GM12891 (cell line): Measurements from ENCODE around the gene BAHCC1.

Experiments
- POLR2A ChIP-seq: IDR thresholded peaks from 2 replicates; pipeline ENCODE4 v1.6.1; 2011; ENCODE audit warnings: low read depth, low read length, control low read depth
- POU2F2 ChIP-seq: IDR thresholded peaks from 2 replicates; pipeline ENCODE4 v1.6.1; 2011; ENCODE audit warnings: low read depth, mild to moderate bottlenecking, control low read depth, low read length, moderate library complexity
- TAF1 ChIP-seq: IDR thresholded peaks from 2 replicates; pipeline ENCODE4 v1.6.1; 2011; ENCODE audit warnings: low read depth, low read length, control low read depth

GRCh38 chr17:81346908-81347349 lies 48.3 kb upstream of the BAHCC1 start:
- TF ChIP-seq TAF1 (no peak), POU2F2 (no peak), POLR2A (no peak)
